Measurements from ENCODE around the gene BUD13. TPM values are rescaled to one million over a fixed set of nuclear protein-coding genes. Genes with fewer than 3 reads are reported as not detected.
A peak's percentile ranks its signal among the peaks of the same experiment; 100 is the strongest.

BUD13 gene, protein sequence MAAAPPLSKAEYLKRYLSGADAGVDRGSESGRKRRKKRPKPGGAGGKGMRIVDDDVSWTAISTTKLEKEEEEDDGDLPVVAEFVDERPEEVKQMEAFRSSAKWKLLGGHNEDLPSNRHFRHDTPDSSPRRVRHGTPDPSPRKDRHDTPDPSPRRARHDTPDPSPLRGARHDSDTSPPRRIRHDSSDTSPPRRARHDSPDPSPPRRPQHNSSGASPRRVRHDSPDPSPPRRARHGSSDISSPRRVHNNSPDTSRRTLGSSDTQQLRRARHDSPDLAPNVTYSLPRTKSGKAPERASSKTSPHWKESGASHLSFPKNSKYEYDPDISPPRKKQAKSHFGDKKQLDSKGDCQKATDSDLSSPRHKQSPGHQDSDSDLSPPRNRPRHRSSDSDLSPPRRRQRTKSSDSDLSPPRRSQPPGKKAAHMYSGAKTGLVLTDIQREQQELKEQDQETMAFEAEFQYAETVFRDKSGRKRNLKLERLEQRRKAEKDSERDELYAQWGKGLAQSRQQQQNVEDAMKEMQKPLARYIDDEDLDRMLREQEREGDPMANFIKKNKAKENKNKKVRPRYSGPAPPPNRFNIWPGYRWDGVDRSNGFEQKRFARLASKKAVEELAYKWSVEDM
- total RNA-seq = 10 to 100 TPM; 16.3 to 42.9 (median 20.1) TPM

DNA sequence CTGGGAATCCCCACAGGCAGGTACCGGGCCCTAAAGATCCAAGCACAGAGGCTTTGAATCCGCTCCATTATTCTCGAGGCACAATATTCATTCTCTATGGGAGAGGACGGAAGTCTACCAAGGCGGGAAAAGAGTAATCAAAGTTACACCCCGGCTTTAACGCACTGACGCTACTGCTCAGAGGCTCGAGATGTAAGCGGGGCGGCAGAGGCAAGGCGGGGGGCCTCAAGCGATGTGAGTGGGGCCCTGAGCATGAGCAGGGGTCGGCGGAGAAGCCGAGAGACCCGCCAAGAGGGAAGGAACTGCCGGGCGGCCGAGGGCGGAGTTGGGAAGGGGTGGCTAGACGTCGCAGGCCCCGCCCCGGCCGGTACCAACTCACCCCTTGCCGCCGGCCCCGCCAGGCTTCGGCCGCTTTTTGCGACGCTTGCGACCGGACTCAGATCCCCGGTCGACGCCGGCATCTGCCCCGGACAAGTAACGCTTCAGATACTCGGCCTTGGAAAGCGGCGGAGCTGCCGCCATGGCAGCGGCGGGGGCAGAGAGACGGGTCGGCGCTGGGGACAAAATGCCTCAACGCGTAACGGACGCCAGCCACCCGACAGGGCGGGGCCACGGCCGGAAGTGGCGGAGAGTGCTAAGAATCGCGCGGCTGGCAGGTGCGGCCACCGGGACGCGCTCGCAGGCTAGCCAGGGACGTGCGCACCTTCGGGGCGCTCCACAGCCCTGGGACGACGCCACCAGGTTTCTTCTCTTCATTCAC lies at the start of gene BUD13:
Gene BUD13 (minus strand): TSS at position 545 of the 760 bp plus-strand sequence. CDS start 23 bp downstream, at position 522.
- Histone ChIP-seq H3K4me1 (peaks cover 0 to 15% (median 5%) of the 10 kb centered on the region in 4 donors), H3K36me3 (peaks cover 0 to 28% (median 0%) of the 10 kb centered on the region in 3 donors), H3K27me3 (no peaks in the 10 kb centered on the region), H3K4me3 (peak within 1 kb of the TSS; percentile 61 to 91 (median 78)), H3K27ac (peak within 1 kb of the TSS; percentile 83 to 91 (median 87)), H3K9me3 (no peaks in the 10 kb centered on the region)
- TF ChIP-seq, protein P1, sequence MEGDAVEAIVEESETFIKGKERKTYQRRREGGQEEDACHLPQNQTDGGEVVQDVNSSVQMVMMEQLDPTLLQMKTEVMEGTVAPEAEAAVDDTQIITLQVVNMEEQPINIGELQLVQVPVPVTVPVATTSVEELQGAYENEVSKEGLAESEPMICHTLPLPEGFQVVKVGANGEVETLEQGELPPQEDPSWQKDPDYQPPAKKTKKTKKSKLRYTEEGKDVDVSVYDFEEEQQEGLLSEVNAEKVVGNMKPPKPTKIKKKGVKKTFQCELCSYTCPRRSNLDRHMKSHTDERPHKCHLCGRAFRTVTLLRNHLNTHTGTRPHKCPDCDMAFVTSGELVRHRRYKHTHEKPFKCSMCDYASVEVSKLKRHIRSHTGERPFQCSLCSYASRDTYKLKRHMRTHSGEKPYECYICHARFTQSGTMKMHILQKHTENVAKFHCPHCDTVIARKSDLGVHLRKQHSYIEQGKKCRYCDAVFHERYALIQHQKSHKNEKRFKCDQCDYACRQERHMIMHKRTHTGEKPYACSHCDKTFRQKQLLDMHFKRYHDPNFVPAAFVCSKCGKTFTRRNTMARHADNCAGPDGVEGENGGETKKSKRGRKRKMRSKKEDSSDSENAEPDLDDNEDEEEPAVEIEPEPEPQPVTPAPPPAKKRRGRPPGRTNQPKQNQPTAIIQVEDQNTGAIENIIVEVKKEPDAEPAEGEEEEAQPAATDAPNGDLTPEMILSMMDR (IDR thresholded peaks at IDR 0.05) = peak in 1 of 6 experiments; percentile 2
- peak; percentile 66 to 75 for TF ChIP-seq POLR2A (IDR thresholded peaks at IDR 0.05)
- peak; percentile 89 to 96 (median 96) for DNase-seq

DNA sequence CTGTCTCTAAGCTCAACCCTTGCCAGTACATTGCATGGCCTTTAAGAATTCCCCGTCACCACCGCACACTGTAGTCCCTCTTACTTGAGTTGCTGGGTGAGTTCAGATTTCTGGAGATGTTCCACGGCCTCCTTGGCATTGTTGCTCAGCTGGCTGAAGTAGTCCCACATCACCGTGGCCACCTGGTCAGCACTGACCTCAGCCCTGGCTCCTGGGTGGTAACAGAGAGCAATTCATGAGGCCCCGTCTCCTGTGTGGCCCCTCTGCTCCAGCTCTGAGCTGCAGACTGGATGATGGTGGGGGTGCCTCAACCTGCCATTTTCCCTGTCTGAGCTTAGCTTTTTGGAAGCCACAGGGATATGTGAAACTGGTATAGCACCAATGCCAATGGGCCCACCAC lies 49.8 kb upstream of the BUD13 start:
- Histone ChIP-seq H3K4me1 (no peaks in the 10 kb centered on the region), H3K27me3 (no peaks in the 10 kb centered on the region), H3K27ac (peak overlapping the region in 3 of 4 donors; percentile 43 to 83 (median 78)), H3K4me3 (peak overlapping the region in 2 of 4 donors; percentile 41 to 55), H3K9me3 (no peaks in the 10 kb centered on the region), H3K36me3 (peaks cover 0 to 5% (median 0%) of the 10 kb centered on the region in 3 donors)
- TF ChIP-seq, protein P1 (IDR thresholded peaks at IDR 0.05) = no peak
- TF ChIP-seq POLR2A (IDR thresholded peaks at IDR 0.05) = no peak
- no peak for DNase-seq

DNA sequence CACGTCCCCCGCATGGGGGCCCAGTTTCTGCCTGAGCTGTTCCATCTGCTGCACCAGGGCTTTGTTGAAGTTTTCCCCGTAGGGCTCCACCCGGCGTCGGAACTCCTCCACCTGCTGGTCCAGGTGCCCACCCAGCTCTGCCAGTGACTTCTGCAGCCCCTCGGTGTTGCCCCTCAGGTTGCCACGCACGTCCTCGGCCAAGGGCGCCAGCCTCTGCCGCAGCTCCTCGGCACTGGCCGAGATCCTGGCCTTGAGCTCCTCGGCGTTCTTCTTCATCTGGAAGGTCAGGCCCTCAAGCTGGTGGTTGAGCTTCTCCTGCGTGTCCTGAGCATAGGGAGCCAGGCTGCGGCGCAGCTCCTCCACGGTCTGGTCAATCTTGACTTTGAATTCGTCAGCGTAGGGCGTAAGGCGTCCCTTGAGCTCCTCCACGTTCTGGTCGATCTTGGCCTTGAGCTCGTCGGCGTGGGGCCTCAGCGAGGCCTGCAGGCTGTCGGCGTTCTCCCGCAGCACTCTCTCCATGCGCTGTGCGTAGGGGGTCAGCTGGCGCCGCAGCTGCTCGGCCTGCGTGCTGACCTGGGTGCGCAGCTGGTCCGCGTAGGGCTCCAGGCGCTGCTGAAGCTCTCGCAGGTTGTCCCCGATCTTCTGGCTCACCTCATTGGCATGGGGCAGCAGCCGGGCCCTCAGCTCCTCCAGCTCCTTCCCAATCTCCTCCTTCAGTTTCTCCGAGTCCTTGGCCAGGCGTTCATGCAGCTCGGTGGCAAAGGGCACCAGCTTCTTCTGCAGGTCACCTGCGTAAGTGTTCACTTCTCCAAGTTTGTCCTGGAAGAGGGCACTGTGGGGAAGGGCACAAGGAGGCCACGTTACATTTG lies 48.5 kb upstream of the BUD13 start:
- Histone ChIP-seq H3K9me3 (no peaks in the 10 kb centered on the region), H3K36me3 (peaks cover 0 to 5% (median 0%) of the 10 kb centered on the region in 3 donors), H3K27me3 (no peaks in the 10 kb centered on the region), H3K4me1 (no peaks in the 10 kb centered on the region), H3K27ac (peak overlapping the region in 2 of 4 donors; percentile 78 to 83), H3K4me3 (peak overlapping the region in 2 of 4 donors; percentile 41 to 55)
- no peak for DNase-seq
- TF ChIP-seq, protein P1 (IDR thresholded peaks at IDR 0.05) = no peak
- no peak for TF ChIP-seq POLR2A (IDR thresholded peaks at IDR 0.05)

DNA sequence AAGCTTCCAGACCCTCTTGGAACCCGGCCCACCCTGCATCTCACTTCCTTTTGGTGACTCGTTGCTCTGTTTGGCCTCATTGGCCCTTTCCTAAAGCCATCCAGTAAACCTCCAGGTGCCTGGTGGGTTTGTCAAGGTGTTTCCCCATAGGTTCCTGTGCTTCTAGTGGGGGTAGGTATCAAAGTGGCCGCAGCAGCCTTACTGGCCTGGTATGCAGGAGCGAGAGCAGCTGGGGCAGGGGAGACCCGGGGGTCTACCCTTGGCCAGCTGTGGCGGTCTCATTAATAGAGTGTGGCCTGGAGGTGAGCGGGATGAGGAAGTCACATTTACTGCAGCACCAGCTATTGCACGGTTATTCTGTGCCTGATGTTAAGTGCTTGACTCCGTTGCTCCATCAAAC lies 46.3 kb upstream of the BUD13 start:
- Histone ChIP-seq H3K36me3 (peaks cover 0 to 5% (median 0%) of the 10 kb centered on the region in 3 donors), H3K4me1 (no peaks in the 10 kb centered on the region), H3K27me3 (no peaks in the 10 kb centered on the region), H3K4me3 (peak overlapping the region in 1 of 4 donors; percentile 55), H3K9me3 (no peaks in the 10 kb centered on the region), H3K27ac (peak overlapping the region in 1 of 4 donors; percentile 83)
- no peak for DNase-seq
- TF ChIP-seq POLR2A (IDR thresholded peaks at IDR 0.05) = no peak
- TF ChIP-seq, protein P1 (IDR thresholded peaks at IDR 0.05) = no peak

Measured in Peyer's patch (tissue), 4 donors.